ENCODE results near the gene E2F6. TPM values are rescaled to one million over a fixed set of nuclear protein-coding genes. Genes with fewer than 3 reads are reported as not detected.

Gene E2F6
- total and polyA plus RNA-seq, 9 of the 15 experiments (the other 6 are each of a cell fraction or from before 2014, with no cell fraction given): 13.6 to 33.9 (median 26.1) TPM

GRCh38 chr2:11465485-11466306 lies at the start of gene E2F6 (continued):
- no peak for TF ChIP-seq ELK3 (CRISPR knock-in tag; IDR thresholded peaks at IDR 0.05)
- no peak for TF ChIP-seq CTCFL (IDR thresholded peaks at IDR 0.05; ENCODE audit: borderline replicate concordance, insufficient read depth, low read depth, low read length, poor library complexity, severe bottlenecking)
- no peak for TF ChIP-seq NR2F6 (CRISPR knock-in tag; IDR thresholded peaks at IDR 0.05)
- TF ChIP-seq KLF10 (CRISPR knock-in tag; IDR thresholded peaks at IDR 0.05): no peak
- TF ChIP-seq HMG20A (CRISPR knock-in tag; conservative IDR thresholded peaks at IDR 0.05): no peak
- no peak for TF ChIP-seq MTF1 (CRISPR knock-in tag; IDR thresholded peaks at IDR 0.05; ENCODE audit: borderline replicate concordance)
- TF ChIP-seq, protein P1, sequence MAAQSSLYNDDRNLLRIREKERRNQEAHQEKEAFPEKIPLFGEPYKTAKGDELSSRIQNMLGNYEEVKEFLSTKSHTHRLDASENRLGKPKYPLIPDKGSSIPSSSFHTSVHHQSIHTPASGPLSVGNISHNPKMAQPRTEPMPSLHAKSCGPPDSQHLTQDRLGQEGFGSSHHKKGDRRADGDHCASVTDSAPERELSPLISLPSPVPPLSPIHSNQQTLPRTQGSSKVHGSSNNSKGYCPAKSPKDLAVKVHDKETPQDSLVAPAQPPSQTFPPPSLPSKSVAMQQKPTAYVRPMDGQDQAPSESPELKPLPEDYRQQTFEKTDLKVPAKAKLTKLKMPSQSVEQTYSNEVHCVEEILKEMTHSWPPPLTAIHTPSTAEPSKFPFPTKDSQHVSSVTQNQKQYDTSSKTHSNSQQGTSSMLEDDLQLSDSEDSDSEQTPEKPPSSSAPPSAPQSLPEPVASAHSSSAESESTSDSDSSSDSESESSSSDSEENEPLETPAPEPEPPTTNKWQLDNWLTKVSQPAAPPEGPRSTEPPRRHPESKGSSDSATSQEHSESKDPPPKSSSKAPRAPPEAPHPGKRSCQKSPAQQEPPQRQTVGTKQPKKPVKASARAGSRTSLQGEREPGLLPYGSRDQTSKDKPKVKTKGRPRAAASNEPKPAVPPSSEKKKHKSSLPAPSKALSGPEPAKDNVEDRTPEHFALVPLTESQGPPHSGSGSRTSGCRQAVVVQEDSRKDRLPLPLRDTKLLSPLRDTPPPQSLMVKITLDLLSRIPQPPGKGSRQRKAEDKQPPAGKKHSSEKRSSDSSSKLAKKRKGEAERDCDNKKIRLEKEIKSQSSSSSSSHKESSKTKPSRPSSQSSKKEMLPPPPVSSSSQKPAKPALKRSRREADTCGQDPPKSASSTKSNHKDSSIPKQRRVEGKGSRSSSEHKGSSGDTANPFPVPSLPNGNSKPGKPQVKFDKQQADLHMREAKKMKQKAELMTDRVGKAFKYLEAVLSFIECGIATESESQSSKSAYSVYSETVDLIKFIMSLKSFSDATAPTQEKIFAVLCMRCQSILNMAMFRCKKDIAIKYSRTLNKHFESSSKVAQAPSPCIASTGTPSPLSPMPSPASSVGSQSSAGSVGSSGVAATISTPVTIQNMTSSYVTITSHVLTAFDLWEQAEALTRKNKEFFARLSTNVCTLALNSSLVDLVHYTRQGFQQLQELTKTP (IDR thresholded peaks at IDR 0.05; ENCODE audit: low read depth in 1 of 2, partially characterized antibody in 2 of 2): no peak
- TF ChIP-seq MAFG (tag; conservative IDR thresholded peaks at IDR 0.05): peak; percentile 80
- TF ChIP-seq FOXA3 (CRISPR knock-in tag; conservative IDR thresholded peaks at IDR 0.05 in 1 of 2, IDR thresholded peaks at IDR 0.05 in 1 of 2): peak in 1 of 2 experiments; percentile 94; a peak in 2 of 4 replicates
- TF ChIP-seq HNRNPUL1 (IDR thresholded peaks at IDR 0.05; ENCODE audit: low read length): no peak
- no peak for TF ChIP-seq SP2 (IDR thresholded peaks at IDR 0.05; ENCODE audit: extremely low read depth, low read depth, low read length, poor library complexity, severe bottlenecking)
- no peak for TF ChIP-seq POLR3A (IDR thresholded peaks at IDR 0.05; ENCODE audit: borderline replicate concordance, extremely low read depth, insufficient read depth, insufficient read length)
- no peak for TF ChIP-seq ZNF253 (CRISPR knock-in tag; conservative IDR thresholded peaks at IDR 0.05)
- TF ChIP-seq, protein P2, sequence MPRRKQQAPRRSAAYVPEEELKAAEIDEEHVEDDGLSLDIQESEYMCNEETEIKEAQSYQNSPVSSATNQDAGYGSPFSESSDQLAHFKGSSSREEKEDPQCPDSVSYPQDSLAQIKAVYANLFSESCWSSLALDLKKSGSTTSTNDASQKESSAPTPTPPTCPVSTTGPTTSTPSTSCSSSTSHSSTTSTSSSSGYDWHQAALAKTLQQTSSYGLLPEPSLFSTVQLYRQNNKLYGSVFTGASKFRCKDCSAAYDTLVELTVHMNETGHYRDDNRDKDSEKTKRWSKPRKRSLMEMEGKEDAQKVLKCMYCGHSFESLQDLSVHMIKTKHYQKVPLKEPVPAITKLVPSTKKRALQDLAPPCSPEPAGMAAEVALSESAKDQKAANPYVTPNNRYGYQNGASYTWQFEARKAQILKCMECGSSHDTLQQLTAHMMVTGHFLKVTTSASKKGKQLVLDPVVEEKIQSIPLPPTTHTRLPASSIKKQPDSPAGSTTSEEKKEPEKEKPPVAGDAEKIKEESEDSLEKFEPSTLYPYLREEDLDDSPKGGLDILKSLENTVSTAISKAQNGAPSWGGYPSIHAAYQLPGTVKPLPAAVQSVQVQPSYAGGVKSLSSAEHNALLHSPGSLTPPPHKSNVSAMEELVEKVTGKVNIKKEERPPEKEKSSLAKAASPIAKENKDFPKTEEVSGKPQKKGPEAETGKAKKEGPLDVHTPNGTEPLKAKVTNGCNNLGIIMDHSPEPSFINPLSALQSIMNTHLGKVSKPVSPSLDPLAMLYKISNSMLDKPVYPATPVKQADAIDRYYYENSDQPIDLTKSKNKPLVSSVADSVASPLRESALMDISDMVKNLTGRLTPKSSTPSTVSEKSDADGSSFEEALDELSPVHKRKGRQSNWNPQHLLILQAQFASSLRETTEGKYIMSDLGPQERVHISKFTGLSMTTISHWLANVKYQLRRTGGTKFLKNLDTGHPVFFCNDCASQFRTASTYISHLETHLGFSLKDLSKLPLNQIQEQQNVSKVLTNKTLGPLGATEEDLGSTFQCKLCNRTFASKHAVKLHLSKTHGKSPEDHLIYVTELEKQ (CRISPR knock-in tag; IDR thresholded peaks at IDR 0.05): no peak
- no peak for TF ChIP-seq ZC3H4 (CRISPR knock-in tag; IDR thresholded peaks at IDR 0.05; ENCODE audit: borderline replicate concordance)

All from K562 (cell line).